SK-N-SH treated with all-trans-retinoic acid at 6 μM for 48 hours (cell line): ENCODE results near the gene FUBP3.

Experiments
- ATAC-seq: fragments of 200-7000 bp; cut with Tn5 transposase; 3 replicates; pipeline ENCODE4 v1.9.1; 2020; ENCODE audit warnings: mild to moderate bottlenecking, moderate library complexity
- ARNTL ChIP-seq: fragments of 450-650 bp; formaldehyde crosslinking; IDR thresholded peaks from 2 replicates; pipeline ENCODE4 v1.5.0; 2020; ENCODE audit warnings: low read depth, mild to moderate bottlenecking, moderate library complexity, borderline replicate concordance
- BACH2 ChIP-seq: fragments of 250-450 bp; sonication (Bioruptor Pico); IDR thresholded peaks from 2 replicates; pipeline ENCODE4 v1.9.0; 2021; ENCODE audit warnings: mild to moderate bottlenecking, borderline replicate concordance
- CSDC2 ChIP-seq: fragments of 250-450 bp; sonication (Bioruptor Pico); IDR thresholded peaks from 2 replicates; pipeline ENCODE4 v1.5.0; 2020; ENCODE audit warnings: mild to moderate bottlenecking, moderate library complexity
- ESRRG ChIP-seq: fragments of 250-450 bp; sonication (Bioruptor Pico); IDR thresholded peaks from 2 replicates; pipeline ENCODE4 v1.6.1; 2021; ENCODE audit warnings: mild to moderate bottlenecking
- ISL1 ChIP-seq: fragments of 250-450 bp; sonication (Bioruptor Pico); IDR thresholded peaks from 2 replicates; pipeline ENCODE4 v2.1.2; 2022; ENCODE audit warnings: mild to moderate bottlenecking, moderate library complexity
- OSR1 ChIP-seq: fragments of 250-450 bp; sonication (Bioruptor Pico); IDR thresholded peaks from 2 replicates; pipeline ENCODE4 v1.8.0; 2022; ENCODE audit warnings: moderate library complexity, mild to moderate bottlenecking, inconsistent platforms
- POU6F1 ChIP-seq: fragments of 250-450 bp; sonication (Bioruptor Pico); IDR thresholded peaks from 2 replicates; pipeline ENCODE4 v1.8.0; 2021; ENCODE audit warnings: low read depth, mild to moderate bottlenecking, moderate library complexity, borderline replicate concordance
- PPARA ChIP-seq: fragments of 250-450 bp; sonication (Bioruptor Pico); IDR thresholded peaks from 2 replicates; pipeline ENCODE4 v1.5.0; 2020; ENCODE audit warnings: mild to moderate bottlenecking, borderline replicate concordance
- RARB ChIP-seq: fragments of 250-450 bp; sonication (Bioruptor Pico); IDR thresholded peaks from 2 replicates; pipeline ENCODE4 v1.8.0; 2021; ENCODE audit warnings: mild to moderate bottlenecking, moderate library complexity
- SNAI2 ChIP-seq: fragments of 250-450 bp; sonication (Bioruptor Pico); IDR thresholded peaks from 2 replicates; pipeline ENCODE4 v1.5.0; 2020; ENCODE audit warnings: mild to moderate bottlenecking, moderate library complexity
- TCF4 ChIP-seq: fragments of 250-450 bp; sonication (Bioruptor Pico); IDR thresholded peaks from 2 replicates; pipeline ENCODE4 v1.8.0; 2021; ENCODE audit warnings: mild to moderate bottlenecking, moderate library complexity, borderline replicate concordance
- TOX ChIP-seq: fragments of 250-450 bp; sonication (Bioruptor Pico); IDR thresholded peaks from 2 replicates; pipeline ENCODE4 v1.8.0; 2021; ENCODE audit warnings: mild to moderate bottlenecking, moderate library complexity, borderline replicate concordance
- TSHZ2 ChIP-seq: fragments of 250-450 bp; sonication (Bioruptor Pico); IDR thresholded peaks from 2 replicates; pipeline ENCODE4 v1.5.0; 2020; ENCODE audit warnings: mild to moderate bottlenecking, moderate library complexity
- ZFP3 ChIP-seq: fragments of 250-450 bp; sonication (Bioruptor Pico); IDR thresholded peaks from 2 replicates; pipeline ENCODE4 v1.5.0; 2020; ENCODE audit warnings: mild to moderate bottlenecking, moderate library complexity
- ZFP30 ChIP-seq: fragments of 450-650 bp; formaldehyde crosslinking; IDR thresholded peaks from 2 replicates; pipeline ENCODE4 v1.5.0; 2022; ENCODE audit warnings: mild to moderate bottlenecking, moderate library complexity
- ZNF565 ChIP-seq: fragments of 450-650 bp; formaldehyde crosslinking; conservative IDR thresholded peaks from 2 replicates; pipeline ENCODE4 v1.5.0; 2020; ENCODE audit warnings: low read depth, mild to moderate bottlenecking, moderate library complexity
- ZNF70 ChIP-seq: fragments of 450-650 bp; formaldehyde crosslinking; IDR thresholded peaks from 2 replicates; pipeline ENCODE4 v1.5.0; 2020; ENCODE audit warnings: mild to moderate bottlenecking, moderate library complexity
- ZNF8 ChIP-seq: fragments of 450-650 bp; formaldehyde crosslinking; IDR thresholded peaks from 2 replicates; pipeline ENCODE4 v1.5.0; 2020; ENCODE audit warnings: mild to moderate bottlenecking, moderate library complexity
- TF ChIP-seq, protein P1 (sequence below): fragments of 250-450 bp; sonication (Bioruptor Pico); IDR thresholded peaks from 2 replicates; pipeline ENCODE4 v1.5.1; 2020; ENCODE audit warnings: low read depth, mild to moderate bottlenecking, moderate library complexity
- TF ChIP-seq, protein P2 (sequence below): fragments of 250-450 bp; sonication (Bioruptor Pico); IDR thresholded peaks from 2 replicates; pipeline ENCODE4 v1.8.0; 2020; ENCODE audit warnings: mild to moderate bottlenecking, moderate library complexity, borderline replicate concordance

Gene FUBP3

DNA sequence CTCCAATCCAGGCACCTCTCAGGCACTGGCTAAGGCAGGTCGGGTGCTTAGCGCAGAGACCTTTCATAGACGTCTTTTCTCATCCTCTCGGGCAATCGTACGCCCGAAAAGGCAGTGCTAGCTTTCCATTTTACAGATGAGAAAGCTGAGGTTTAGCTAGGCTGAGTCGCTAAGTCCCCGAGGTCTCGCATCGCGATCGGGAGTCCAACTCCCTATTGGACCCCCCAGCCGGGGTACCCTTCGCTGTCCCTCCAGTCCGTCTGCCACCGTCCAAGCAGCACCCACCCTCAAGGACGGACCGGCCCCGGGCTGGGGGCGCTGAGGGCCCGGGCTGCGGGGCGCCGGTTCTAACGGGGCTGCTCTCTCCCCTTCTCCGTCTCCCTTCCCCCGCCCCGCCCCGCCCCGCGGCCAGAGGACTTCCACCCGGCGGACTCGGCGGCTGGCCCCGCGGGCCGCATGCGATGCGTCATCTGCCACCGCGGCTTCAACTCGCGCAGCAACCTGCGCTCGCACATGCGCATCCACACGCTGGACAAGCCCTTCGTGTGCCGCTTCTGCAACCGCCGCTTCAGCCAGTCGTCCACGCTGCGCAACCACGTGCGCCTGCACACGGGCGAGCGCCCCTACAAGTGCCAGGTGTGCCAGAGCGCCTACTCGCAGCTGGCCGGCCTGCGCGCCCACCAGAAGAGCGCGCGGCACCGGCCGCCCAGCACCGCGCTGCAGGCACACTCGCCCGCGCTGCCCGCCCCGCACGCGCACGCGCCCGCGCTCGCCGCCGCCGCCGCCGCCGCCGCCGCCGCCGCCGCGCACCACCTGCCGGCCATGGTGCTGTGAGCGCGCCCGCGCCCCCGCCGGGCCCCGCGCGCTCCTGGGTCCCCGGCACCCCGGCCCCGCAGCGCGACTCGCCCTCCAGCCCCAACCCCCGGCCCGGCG is 101.7 kb downstream of the FUBP3 start:
- peak; percentile 78 for ATAC-seq
- TF ChIP-seq, protein P1, sequence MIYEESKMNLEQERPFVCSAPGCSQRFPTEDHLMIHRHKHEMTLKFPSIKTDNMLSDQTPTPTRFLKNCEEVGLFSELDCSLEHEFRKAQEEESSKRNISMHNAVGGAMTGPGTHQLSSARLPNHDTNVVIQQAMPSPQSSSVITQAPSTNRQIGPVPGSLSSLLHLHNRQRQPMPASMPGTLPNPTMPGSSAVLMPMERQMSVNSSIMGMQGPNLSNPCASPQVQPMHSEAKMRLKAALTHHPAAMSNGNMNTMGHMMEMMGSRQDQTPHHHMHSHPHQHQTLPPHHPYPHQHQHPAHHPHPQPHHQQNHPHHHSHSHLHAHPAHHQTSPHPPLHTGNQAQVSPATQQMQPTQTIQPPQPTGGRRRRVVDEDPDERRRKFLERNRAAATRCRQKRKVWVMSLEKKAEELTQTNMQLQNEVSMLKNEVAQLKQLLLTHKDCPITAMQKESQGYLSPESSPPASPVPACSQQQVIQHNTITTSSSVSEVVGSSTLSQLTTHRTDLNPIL (CRISPR knock-in tag), result no peak
- no peak for TF ChIP-seq CSDC2 (CRISPR knock-in tag)
- no peak for TF ChIP-seq PPARA (CRISPR knock-in tag)
- no peak for TF ChIP-seq RARB
- TF ChIP-seq TSHZ2 (CRISPR knock-in tag), result no peak
- TF ChIP-seq POU6F1 (CRISPR knock-in tag), result no peak
- no peak for TF ChIP-seq ESRRG (CRISPR knock-in tag)
- TF ChIP-seq, protein P2, sequence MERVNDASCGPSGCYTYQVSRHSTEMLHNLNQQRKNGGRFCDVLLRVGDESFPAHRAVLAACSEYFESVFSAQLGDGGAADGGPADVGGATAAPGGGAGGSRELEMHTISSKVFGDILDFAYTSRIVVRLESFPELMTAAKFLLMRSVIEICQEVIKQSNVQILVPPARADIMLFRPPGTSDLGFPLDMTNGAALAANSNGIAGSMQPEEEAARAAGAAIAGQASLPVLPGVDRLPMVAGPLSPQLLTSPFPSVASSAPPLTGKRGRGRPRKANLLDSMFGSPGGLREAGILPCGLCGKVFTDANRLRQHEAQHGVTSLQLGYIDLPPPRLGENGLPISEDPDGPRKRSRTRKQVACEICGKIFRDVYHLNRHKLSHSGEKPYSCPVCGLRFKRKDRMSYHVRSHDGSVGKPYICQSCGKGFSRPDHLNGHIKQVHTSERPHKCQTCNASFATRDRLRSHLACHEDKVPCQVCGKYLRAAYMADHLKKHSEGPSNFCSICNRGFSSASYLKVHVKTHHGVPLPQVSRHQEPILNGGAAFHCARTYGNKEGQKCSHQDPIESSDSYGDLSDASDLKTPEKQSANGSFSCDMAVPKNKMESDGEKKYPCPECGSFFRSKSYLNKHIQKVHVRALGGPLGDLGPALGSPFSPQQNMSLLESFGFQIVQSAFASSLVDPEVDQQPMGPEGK (CRISPR knock-in tag), result no peak
- no peak for TF ChIP-seq ZNF8
- no peak for TF ChIP-seq OSR1 (CRISPR knock-in tag)
- TF ChIP-seq ZFP30 (CRISPR knock-in tag), result no peak
- TF ChIP-seq ARNTL (CRISPR knock-in tag), result no peak
- no peak for TF ChIP-seq ISL1
- no peak for TF ChIP-seq ZNF70
- no peak for TF ChIP-seq BACH2 (CRISPR knock-in tag)
- no peak for TF ChIP-seq ZFP3
- TF ChIP-seq, all 23 proteins: peak for 0

- TF ChIP-seq ZNF565 (CRISPR knock-in tag), result no peak
- TF ChIP-seq ZFP3, result no peak
- no peak for TF ChIP-seq TOX (CRISPR knock-in tag)
- no peak for TF ChIP-seq SNAI2 (CRISPR knock-in tag)
- TF ChIP-seq ISL1, result no peak
- no peak for TF ChIP-seq TCF4 (CRISPR knock-in tag)
- no peak for TF ChIP-seq CSDC2 (CRISPR knock-in tag)
- ATAC-seq, result peak; percentile 26
Observed at GRCh38 chr9:130681769-130682420, 102.5 kb downstream of the FUBP3 start.

GRCh38 chr9:130682421-130683121 is 103.2 kb downstream of the FUBP3 start:
- TF ChIP-seq TCF4 (CRISPR knock-in tag), result no peak
- no peak for TF ChIP-seq CSDC2 (CRISPR knock-in tag)
- TF ChIP-seq OSR1 (CRISPR knock-in tag), result no peak
- TF ChIP-seq ZNF8, result no peak
- no peak for TF ChIP-seq BACH2 (CRISPR knock-in tag)
- no peak for TF ChIP-seq PPARA (CRISPR knock-in tag)
- no peak for TF ChIP-seq ARNTL (CRISPR knock-in tag)
- TF ChIP-seq ISL1, result no peak
- TF ChIP-seq, all 23 proteins: peak for 0
- ATAC-seq, result peak; percentile 84
